ENCODE measurements around the gene SLC6A9. TPM values are rescaled to one million over a fixed set of nuclear protein-coding genes. Genes with fewer than 3 reads are reported as not detected.

SLC6A9 gene
- total RNA-seq, 1 donor from 2014 or later, result 1.5 TPM

DNA sequence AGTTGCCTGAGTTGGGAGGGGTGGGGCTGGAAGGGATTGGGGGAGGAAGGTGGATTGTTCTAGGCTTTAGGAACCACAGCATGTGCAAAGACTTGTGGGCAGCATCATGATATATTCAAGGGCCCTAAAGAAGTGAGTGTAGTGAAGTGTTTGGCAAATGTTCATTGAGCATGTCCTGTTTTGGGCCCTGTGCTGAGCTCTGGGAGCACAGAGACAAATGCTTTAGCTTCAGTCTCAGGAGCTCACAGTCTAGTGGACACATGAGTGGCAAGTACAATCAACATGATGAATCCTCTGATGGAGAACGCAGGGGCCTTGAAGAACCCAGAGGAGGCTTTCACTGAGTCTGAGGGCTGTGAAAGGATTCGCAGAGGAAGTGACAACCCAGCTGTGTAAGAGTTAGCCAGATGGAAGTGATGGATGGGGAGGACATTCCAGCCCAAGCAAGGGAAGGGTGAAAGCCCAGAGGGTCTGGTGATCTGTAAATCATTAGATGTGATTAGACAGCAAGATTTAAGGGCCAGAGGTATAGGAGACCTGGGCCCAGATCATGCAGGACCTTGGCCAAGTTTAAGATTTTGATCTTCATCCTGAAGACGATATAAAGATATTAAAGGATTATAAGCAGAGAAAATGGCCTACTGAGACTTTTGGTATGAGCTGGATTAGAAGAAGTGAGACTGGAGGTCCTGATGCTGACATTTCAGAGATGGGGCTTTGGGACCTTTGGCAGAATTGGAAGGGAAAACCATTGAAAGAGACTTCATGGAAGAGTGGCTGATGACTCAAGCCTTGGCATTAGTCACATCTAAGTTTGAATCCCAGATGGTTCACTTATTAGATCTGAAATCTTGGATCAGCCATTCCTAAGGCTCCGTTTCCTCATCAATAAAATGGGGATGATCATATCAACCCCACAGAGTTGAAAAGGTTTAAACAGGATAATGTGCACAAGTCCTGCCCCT is 80.0 kb downstream of the SLC6A9 start:
- DNase-seq (ENCODE audit: extremely low read depth, low read depth, low spot score), result no peak

DNA sequence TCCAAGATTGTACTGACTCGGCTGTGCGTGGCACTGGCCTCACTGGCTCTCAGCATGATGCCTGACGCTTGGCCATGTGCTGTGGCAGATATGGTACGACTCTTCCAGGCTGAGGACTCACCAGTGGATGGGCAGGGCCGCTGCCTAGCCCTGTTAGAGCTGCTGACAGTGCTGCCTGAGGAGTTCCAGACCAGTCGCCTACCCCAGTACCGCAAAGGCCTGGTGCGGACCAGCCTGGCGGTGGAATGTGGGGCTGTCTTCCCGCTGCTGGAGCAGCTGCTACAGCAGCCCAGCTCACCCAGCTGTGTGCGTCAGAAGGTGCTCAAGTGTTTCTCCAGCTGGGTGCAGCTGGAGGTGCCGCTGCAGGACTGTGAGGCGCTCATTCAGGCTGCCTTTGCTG is 81.6 kb downstream of the SLC6A9 start:
- DNase-seq (ENCODE audit: extremely low read depth, low read depth, low spot score), result no peak

DNA sequence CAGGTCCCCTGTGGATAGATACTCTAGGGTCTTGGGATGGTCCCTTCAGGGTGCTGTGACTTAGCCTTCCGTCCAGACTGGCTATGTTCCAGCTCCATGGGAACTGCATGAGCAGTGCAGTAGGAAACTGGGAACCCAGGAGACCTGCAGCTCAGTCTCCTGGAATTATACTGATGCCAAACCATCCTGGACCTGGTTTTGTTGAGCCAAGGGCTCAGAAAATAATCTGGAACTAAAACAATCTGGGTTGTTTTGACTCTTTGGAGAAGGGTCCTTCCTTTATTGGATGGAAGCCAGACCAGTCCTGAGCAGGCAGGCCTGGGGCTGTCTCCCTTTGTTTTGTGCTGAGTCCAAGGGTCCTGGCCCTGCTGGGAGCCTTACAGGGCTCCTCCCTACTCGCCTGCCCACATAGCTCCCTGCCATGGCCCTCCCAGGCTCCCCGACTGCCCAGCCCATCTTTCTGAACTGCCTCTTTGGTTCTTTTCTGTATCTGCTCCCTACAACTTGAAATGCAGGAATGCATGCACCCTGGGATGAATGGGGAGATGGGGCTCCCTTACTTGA is 83.3 kb downstream of the SLC6A9 start:
- DNase-seq (ENCODE audit: extremely low read depth, low read depth, low spot score), result no peak

GRCh38 chr1:43947061-43947873 is 84.0 kb downstream of the SLC6A9 start:
- no peak for DNase-seq (ENCODE audit: extremely low read depth, low read depth, low spot score)

Other genes starting within 250 kb of the SLC6A9 start
- 0.88 TPM in 1 of 2 replicates, not detected in the other for gene ARTN, start 97.7 kb downstream of the SLC6A9 start, total RNA-seq
- 21.2 and 27.1 TPM in 2 replicates for gene IPO13, start 84.5 kb downstream of the SLC6A9 start, total RNA-seq
- gene DPH2, start 61.5 kb downstream of the SLC6A9 start, total RNA-seq, result 19.4 and 26.7 TPM in 2 replicates
- 103 and 119 TPM in 2 replicates for gene ATP6V0B, start 56.5 kb downstream of the SLC6A9 start, total RNA-seq
- 87.5 and 93.8 TPM in 2 replicates for gene B4GALT2, start 52.3 kb downstream of the SLC6A9 start, total RNA-seq
- gene CCDC24, start 39.9 kb downstream of the SLC6A9 start, total RNA-seq, result 0.97 and 5.7 TPM in 2 replicates
- not detected in 2 replicates for gene KLF17, start 87.4 kb upstream of the SLC6A9 start, total RNA-seq
- gene KLF18, start 110.2 kb upstream of the SLC6A9 start, total RNA-seq, result not detected in 2 replicates
- gene DMAP1, start 182.0 kb upstream of the SLC6A9 start, total RNA-seq, result 48.3 and 48.4 TPM in 2 replicates

All from glomerular endothelial cell (primary cell).